A549 (cell line): ENCODE measurements around the gene CALM3. TPM values are rescaled to one million over a fixed set of nuclear protein-coding genes. Genes with fewer than 3 reads are reported as not detected.

Experiments
- ATAC-seq, 2 experiments: fragments of 200-7000 bp in 1 of 2; fragments of >200 bp in 1 of 2; cut with Nextera tagmentation in 1 of 2; cut with Tn5 transposase in 1 of 2; 3 replicates each; pipeline versions ENCODE4 v1.8.0 to v1.9.1; 2018 to 2020; ENCODE audit warnings: mild to moderate bottlenecking in 1 of 2, moderate library complexity in 1 of 2
- CTCF ChIA-PET: fragments of 300-600 bp; sonication (Branson Sonifier 250); formaldehyde crosslinking; extraction: SDS; loops from one replicate; lab custom pipeline; 2021; ENCODE audit warnings: antibody characterized with exemption, inconsistent platforms; lab: Yijun Ruan, JAX
- POLR2A ChIA-PET: fragments of 350-600 bp; formaldehyde crosslinking; extraction: SDS; loops from one replicate; lab custom pipeline; 2021; ENCODE audit warnings: antibody characterized with exemption, inconsistent platforms; lab: Yijun Ruan, JAX
- DNase-seq, 2 experiments: peaks; one replicate each; pipeline versions ENCODE4 v3.0.0 to v3.0.0-alpha.2; 2011 to 2016; ENCODE audit warnings: low read depth in 1 of 2, low spot score in 1 of 2
- FAIRE-seq: peaks from 2 replicates; lab custom pipeline; 2011; peaks lifted over from hg19 to GRCh38; lab: Jason Lieb, UNC
- H3K27ac ChIP-seq, 2 experiments: fragments of >200 bp; sonication (Bioruptor Twin); formaldehyde crosslinking; 3 replicates each; pipeline ENCODE4 v1.5.1; 2016 to 2017
- H3K4me1 ChIP-seq: fragments of >200 bp; sonication (Bioruptor Twin); formaldehyde crosslinking; 3 replicates; pipeline ENCODE4 v1.6.1; 2016
- H3K4me2 ChIP-seq: fragments of >200 bp; sonication (Bioruptor Twin); formaldehyde crosslinking; 3 replicates; pipeline ENCODE4 v1.6.1; 2016
- H3K4me3 ChIP-seq: fragments of >200 bp; sonication (Bioruptor Twin); formaldehyde crosslinking; 3 replicates; pipeline ENCODE4 v1.5.1; 2016
- H3K9me3 ChIP-seq: fragments of >200 bp; sonication (Bioruptor Twin); formaldehyde crosslinking; 3 replicates; pipeline ENCODE4 v1.6.1; 2016
- CHD2 ChIP-seq: fragments of 150-350 bp; IDR thresholded peaks from 2 replicates; pipeline ENCODE4 v1.6.1; 2014; ENCODE audit warnings: low read length; ENCODE audit not compliant: partially characterized antibody
- CHD4 ChIP-seq: fragments of 200-600 bp; sonication (generic); IDR thresholded peaks from 2 replicates; pipeline ENCODE4 v1.6.1; 2016; ENCODE audit warnings: antibody characterized with exemption, mild to moderate bottlenecking, borderline replicate concordance
- CTCF ChIP-seq: fragments of >200 bp; sonication (Bioruptor Twin); formaldehyde crosslinking; IDR thresholded peaks from 3 replicates; pipeline ENCODE4 v1.5.1; 2016
- EP300 ChIP-seq, 2 experiments: fragments of >200 bp; sonication (Bioruptor Twin); formaldehyde crosslinking; IDR thresholded peaks; 2 replicates in 1 of 2; 3 replicates in 1 of 2; pipeline ENCODE4 v1.6.1; 2016 to 2017
- ESRRA ChIP-seq: fragments of 150-350 bp; IDR thresholded peaks from 2 replicates; pipeline ENCODE4 v1.6.1; 2014; ENCODE audit warnings: mild to moderate bottlenecking, low read length, borderline replicate concordance
- HDAC2 ChIP-seq: fragments of 200-600 bp; sonication (generic); IDR thresholded peaks from 2 replicates; pipeline ENCODE4 v1.6.1; 2016
- HMGXB4 ChIP-seq: fragments of 250-450 bp; sonication (Bioruptor Pico); IDR thresholded peaks from 2 replicates; pipeline ENCODE4 v1.5.0; 2021; ENCODE audit warnings: mild to moderate bottlenecking, moderate library complexity, borderline replicate concordance
- HOXA7 ChIP-seq: fragments of 250-450 bp; sonication (Bioruptor Pico); IDR thresholded peaks from 2 replicates; pipeline ENCODE4 v1.5.0; 2020; ENCODE audit warnings: mild to moderate bottlenecking, moderate library complexity
- JUNB ChIP-seq: fragments of >200 bp; sonication (Bioruptor Twin); formaldehyde crosslinking; IDR thresholded peaks from 2 replicates; pipeline ENCODE4 v1.6.1; 2016
- KDM1A ChIP-seq: fragments of 200-600 bp; sonication (generic); IDR thresholded peaks from 2 replicates; pipeline ENCODE4 v1.6.1; 2016; ENCODE audit warnings: low read depth, mild to moderate bottlenecking
- KDM5A ChIP-seq: fragments of 200-600 bp; sonication (generic); IDR thresholded peaks from 2 replicates; pipeline ENCODE4 v1.6.1; 2016; ENCODE audit warnings: antibody characterized with exemption, mild to moderate bottlenecking
- MYC ChIP-seq: IDR thresholded peaks from 2 replicates; pipeline ENCODE4 v1.6.1; 2012; ENCODE audit warnings: mild to moderate bottlenecking, inconsistent platforms, low read length, improper control_type of control experiment, borderline replicate concordance
- NFE2L2 ChIP-seq: fragments of 150-350 bp; conservative IDR thresholded peaks from 2 replicates; pipeline ENCODE4 v1.6.1; 2014; ENCODE audit warnings: low read length
- PHF8 ChIP-seq: fragments of 200-600 bp; sonication (generic); IDR thresholded peaks from 2 replicates; pipeline ENCODE4 v1.6.1; 2016; ENCODE audit warnings: low read depth, mild to moderate bottlenecking, antibody characterized with exemption, moderate library complexity, borderline replicate concordance
- POLR2AphosphoS2 ChIP-seq: conservative IDR thresholded peaks from 2 replicates; pipeline ENCODE4 v1.6.1; 2012; ENCODE audit warnings: low read length, improper control_type of control experiment, inconsistent platforms
- RCOR1 ChIP-seq: fragments of 150-350 bp; IDR thresholded peaks from 2 replicates; pipeline ENCODE4 v1.6.1; 2014; ENCODE audit warnings: antibody characterized with exemption, low read length, low read depth
- RFX5 ChIP-seq: fragments of 450-650 bp; IDR thresholded peaks from 2 replicates; pipeline ENCODE4 v1.7.1; 2014; ENCODE audit warnings: antibody characterized with exemption, mild to moderate bottlenecking, moderate library complexity
- ZC3H11A ChIP-seq: fragments of 450-650 bp; IDR thresholded peaks from 2 replicates; pipeline ENCODE4 v1.6.1; 2014; ENCODE audit warnings: antibody characterized with exemption, mild to moderate bottlenecking
- ZNF302 ChIP-seq: fragments of 250-450 bp; sonication (Bioruptor Pico); IDR thresholded peaks from 2 replicates; pipeline ENCODE4 v1.9.0; 2021; ENCODE audit warnings: inconsistent platforms, mild to moderate bottlenecking, moderate library complexity
- WGBS: methylation state at CpG from one replicate; pipeline ENCODE4 v1.1.6; 2017; ENCODE audit errors: missing lambda C conversion rate; 5-methylcytosine and 5-hydroxymethylcytosine counted together
- polyA plus RNA-seq, 4 experiments: library from polyadenylated mRNA; depleted of rRNA in 3 of 4; stranded (reverse); fragments of >200 nt; fragmentation: RNase III in 1 of 4; extraction: RNeasy Plus Mini Kit Qiagen cat#74134 plus additional on column Dnase treatment in 1 of 4; gene quantifications; 2 replicates in 3 of 4; 3 replicates in 1 of 4; pipeline ENCODE4 v1.2.3, GENCODE V29; 2011 to 2017
- TF ChIP-seq, protein P1 (sequence below): IDR thresholded peaks from 2 replicates; pipeline ENCODE4 v1.6.1; 2012; ENCODE audit warnings: low read depth, borderline replicate concordance
- TF ChIP-seq, protein P2 (sequence below): fragments of 200-600 bp; sonication (generic); IDR thresholded peaks from 2 replicates; pipeline ENCODE4 v1.6.1; 2016; ENCODE audit warnings: antibody characterized with exemption, mild to moderate bottlenecking, moderate library complexity

Gene CALM3
- polyA plus RNA-seq, 2 of the 4 experiments (the other 2 are of a cell fraction), result 303 to 548 TPM

GRCh38 chr19:46608581-46609345 lies 7.6 kb downstream of the CALM3 start:
- no peak overlapping the region for H3K27ac ChIP-seq
- H3K9me3 ChIP-seq, result no peaks in the 10 kb centered on the region
- ATAC-seq, result no peak
- whole genome bisulfite sequencing, result 90% methylated on average over 27 of the region's 27 CpGs
- DNase-seq, result no peak
- no peak overlapping the region for H3K4me2 ChIP-seq
- POLR2A ChIA-PET, result no interaction called here
- no peak overlapping the region for H3K4me3 ChIP-seq
- TF ChIP-seq RFX5, result no peak
- no peak for TF ChIP-seq ZC3H11A
- no peak for TF ChIP-seq KDM1A
- TF ChIP-seq, protein P1, sequence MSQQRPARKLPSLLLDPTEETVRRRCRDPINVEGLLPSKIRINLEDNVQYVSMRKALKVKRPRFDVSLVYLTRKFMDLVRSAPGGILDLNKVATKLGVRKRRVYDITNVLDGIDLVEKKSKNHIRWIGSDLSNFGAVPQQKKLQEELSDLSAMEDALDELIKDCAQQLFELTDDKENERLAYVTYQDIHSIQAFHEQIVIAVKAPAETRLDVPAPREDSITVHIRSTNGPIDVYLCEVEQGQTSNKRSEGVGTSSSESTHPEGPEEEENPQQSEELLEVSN, result no peak
- TF ChIP-seq CTCF, result no peak
- no peak for TF ChIP-seq KDM5A
- TF ChIP-seq NFE2L2, result no peak
- TF ChIP-seq JUNB, result no peak
- no peak for TF ChIP-seq ZNF302 (CRISPR knock-in tag)
- no peak for TF ChIP-seq HMGXB4 (CRISPR knock-in tag)
- no peak for TF ChIP-seq CHD2
- TF ChIP-seq CHD4, result no peak
- TF ChIP-seq POLR2AphosphoS2, result no peak
- TF ChIP-seq HOXA7 (CRISPR knock-in tag), result no peak
- no peak for TF ChIP-seq ESRRA
- TF ChIP-seq, all 56 proteins: peak for 0
- CTCF ChIA-PET, result interaction anchor here (1.1 to 34.1 kb wide), 7 partner anchors 8 to 122 kb away, joined by 3 to 737 read pairs (median 4); partner anchors contain the start of genes DACT3, GNG8 and PTGIR
- peaks cover 6% of the 10 kb centered on the region for H3K4me1 ChIP-seq
- no peak for FAIRE-seq

- H3K27ac ChIP-seq, result no peak overlapping the region
- ATAC-seq, result no peak
- CTCF ChIA-PET, result interaction anchor here (0.6 to 34.1 kb wide), 9 partner anchors 3 to 144 kb away, joined by 3 to 737 read pairs (median 11); partner anchors contain the start of genes CALM3, DACT3, GNG8 and PTGIR
Measured at GRCh38 chr19:46609511-46610412, 8.6 kb downstream of the CALM3 start.

More at GRCh38 chr19:46609511-46610412, 8.6 kb downstream of the CALM3 start:
- Histone ChIP-seq H3K9me3 (no peaks in the 10 kb centered on the region), H3K4me2 (no peak overlapping the region), H3K4me3 (no peak overlapping the region), H3K4me1 (no peaks in the 10 kb centered on the region; the same call in 2 of the 3 replicates)
- TF ChIP-seq HOXA7 (CRISPR knock-in tag) (no peak), RCOR1 (no peak), ZNF302 (CRISPR knock-in tag) (no peak), HDAC2 (no peak), MYC (no peak), CHD4 (no peak), PHF8 (no peak), EP300 (IDR thresholded peaks at IDR 0.05) (no peak)
- TF ChIP-seq, protein P2, sequence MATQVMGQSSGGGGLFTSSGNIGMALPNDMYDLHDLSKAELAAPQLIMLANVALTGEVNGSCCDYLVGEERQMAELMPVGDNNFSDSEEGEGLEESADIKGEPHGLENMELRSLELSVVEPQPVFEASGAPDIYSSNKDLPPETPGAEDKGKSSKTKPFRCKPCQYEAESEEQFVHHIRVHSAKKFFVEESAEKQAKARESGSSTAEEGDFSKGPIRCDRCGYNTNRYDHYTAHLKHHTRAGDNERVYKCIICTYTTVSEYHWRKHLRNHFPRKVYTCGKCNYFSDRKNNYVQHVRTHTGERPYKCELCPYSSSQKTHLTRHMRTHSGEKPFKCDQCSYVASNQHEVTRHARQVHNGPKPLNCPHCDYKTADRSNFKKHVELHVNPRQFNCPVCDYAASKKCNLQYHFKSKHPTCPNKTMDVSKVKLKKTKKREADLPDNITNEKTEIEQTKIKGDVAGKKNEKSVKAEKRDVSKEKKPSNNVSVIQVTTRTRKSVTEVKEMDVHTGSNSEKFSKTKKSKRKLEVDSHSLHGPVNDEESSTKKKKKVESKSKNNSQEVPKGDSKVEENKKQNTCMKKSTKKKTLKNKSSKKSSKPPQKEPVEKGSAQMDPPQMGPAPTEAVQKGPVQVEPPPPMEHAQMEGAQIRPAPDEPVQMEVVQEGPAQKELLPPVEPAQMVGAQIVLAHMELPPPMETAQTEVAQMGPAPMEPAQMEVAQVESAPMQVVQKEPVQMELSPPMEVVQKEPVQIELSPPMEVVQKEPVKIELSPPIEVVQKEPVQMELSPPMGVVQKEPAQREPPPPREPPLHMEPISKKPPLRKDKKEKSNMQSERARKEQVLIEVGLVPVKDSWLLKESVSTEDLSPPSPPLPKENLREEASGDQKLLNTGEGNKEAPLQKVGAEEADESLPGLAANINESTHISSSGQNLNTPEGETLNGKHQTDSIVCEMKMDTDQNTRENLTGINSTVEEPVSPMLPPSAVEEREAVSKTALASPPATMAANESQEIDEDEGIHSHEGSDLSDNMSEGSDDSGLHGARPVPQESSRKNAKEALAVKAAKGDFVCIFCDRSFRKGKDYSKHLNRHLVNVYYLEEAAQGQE, result no peak
- WGBS, result 91% methylated on average over 30 of the region's 30 CpGs
- DNase-seq, result no peak
- POLR2A ChIA-PET, result interaction anchor here (3.4 kb wide), 1 partner anchor 9 kb away, joined by 13 read pairs; the partner anchor contains the start of gene CALM3
- FAIRE-seq, result no peak
